CD4-positive, alpha-beta T cell (primary cell): ENCODE data around the gene LEKR1. TPM values are rescaled to one million over a fixed set of nuclear protein-coding genes. Genes with fewer than 3 reads are reported as not detected.
"Not testable (repeated sequence)": the region's sequence is repeated elsewhere in the genome, so short reads cannot be mapped to it uniquely, and the experiment has no call there.

Experiments
- ATAC-seq: fragments of 200-7000 bp; cut with Tn5 transposase; one replicate; pipeline ENCODE4 v1.10.0; 2022; ENCODE audit warnings: mild to moderate bottlenecking; ENCODE audit not compliant: poor library complexity
- CTCF ChIA-PET: fragments of 350-600 bp; sonication (Branson Sonifier 250); formaldehyde crosslinking; loops from one replicate; lab custom pipeline; 2021; ENCODE audit warnings: antibody characterized with exemption, inconsistent platforms; lab: Charles Lee
- POLR2A ChIA-PET: fragments of 350-600 bp; sonication (Branson Sonifier 250); formaldehyde crosslinking; loops from one replicate; lab custom pipeline; 2021; ENCODE audit warnings: antibody characterized with exemption, inconsistent platforms; lab: Charles Lee
- DNase-seq, 14 experiments: peaks; one replicate each; pipeline ENCODE4 v3.0.0-alpha.2; 2013 to 2020; ENCODE audit warnings: mixed read lengths in 2 of 14
- H3K27ac ChIP-seq, 2 donors: one replicate each; pipeline versions ENCODE4 v1.5.1 to v1.7.0; 2013; ENCODE audit warnings: low read length in 2 of 2, low read depth in 1 of 2, mild to moderate bottlenecking in 1 of 2
- H3K27me3 ChIP-seq, 2 experiments: 1 replicate in 1 of 2; 2 replicates in 1 of 2; pipeline versions ENCODE4 v1.6.1 to v1.7.0; 2013; ENCODE audit warnings: low read length in 2 of 2, control low read depth in 1 of 2, mild to moderate bottlenecking in 1 of 2, moderate library complexity in 1 of 2; ENCODE audit not compliant: insufficient read depth in 2 of 2, control insufficient read depth in 1 of 2
- H3K36me3 ChIP-seq: one replicate; pipeline ENCODE4 v1.6.1; 2013; ENCODE audit warnings: low read length, control low read depth; ENCODE audit not compliant: insufficient read depth
- H3K4me1 ChIP-seq: one replicate; pipeline ENCODE4 v1.6.1; 2013; ENCODE audit warnings: low read length, control low read depth; ENCODE audit not compliant: insufficient read depth
- H3K4me3 ChIP-seq: one replicate; pipeline ENCODE4 v1.5.1; 2013; ENCODE audit warnings: mild to moderate bottlenecking, low read length, moderate library complexity
- H3K9me3 ChIP-seq, 2 experiments: 1 replicate in 1 of 2; 2 replicates in 1 of 2; pipeline versions ENCODE4 v1.6.1 to v1.7.0; 2013; ENCODE audit warnings: low read length in 2 of 2, mild to moderate bottlenecking in 2 of 2, control low read depth in 1 of 2, moderate library complexity in 1 of 2; ENCODE audit not compliant: control insufficient read depth in 1 of 2, insufficient read depth in 1 of 2
- H3K27ac Mint-ChIP-seq: one replicate; pipeline ENCODE4 v1.8.0; 2020; ENCODE audit warnings: mixed read lengths
- H3K27me3 Mint-ChIP-seq: one replicate; pipeline ENCODE4 v1.8.0; 2021; ENCODE audit warnings: mixed read lengths
- H3K36me3 Mint-ChIP-seq: one replicate; pipeline ENCODE4 v1.8.0; 2021; ENCODE audit warnings: low read depth, mixed read lengths
- H3K4me1 Mint-ChIP-seq: one replicate; pipeline ENCODE4 v1.8.0; 2021; ENCODE audit warnings: low read depth, mixed read lengths
- H3K4me3 Mint-ChIP-seq: one replicate; pipeline ENCODE4 v1.8.0; 2020; ENCODE audit warnings: mild to moderate bottlenecking, mixed read lengths
- H3K9me3 Mint-ChIP-seq: one replicate; pipeline ENCODE4 v1.8.0; 2020; ENCODE audit warnings: mixed read lengths
- CTCF ChIP-seq: fragments of 200-600 bp; IDR thresholded peaks from one replicate; pipeline ENCODE4 v1.8.0; 2022; ENCODE audit warnings: antibody characterized with exemption, mild to moderate bottlenecking
- intact Hi-C, 2 experiments: fragments of 100-400 bp; cut with DNase I in 1 of 2; cut with micrococcal nuclease in 1 of 2; formaldehyde crosslinking; loops; one replicate each; pipeline versions ENCODE4 v1.15.1 to v1.9.0; 2023 to 2025; cut with DNase I, micrococcal nuclease
- total RNA-seq, 174 experiments: library from RNA in 2 of 174; stranded (reverse) in 2 of 174; gene quantifications; one replicate each; pipeline ENCODE4 v1.2.3 and lab custom pipeline; 2021 to 2026

The LEKR1 gene
- total RNA-seq, 2 experiments from 2014 or later = 0.77 to 1.0 TPM

- no peaks in the 10 kb centered on the region for H3K27me3 ChIP-seq
- H3K36me3 ChIP-seq = no peaks in the 10 kb centered on the region
- ChIA-PET POLR2A (no interaction called here), CTCF (no interaction called here)
- H3K4me3 Mint-ChIP-seq = no peak overlapping the region
- H3K27ac Mint-ChIP-seq = no peak overlapping the region
- H3K4me3 ChIP-seq = no peak overlapping the region
- H3K36me3 Mint-ChIP-seq = no peaks in the 10 kb centered on the region
- H3K9me3 ChIP-seq = no peaks in the 10 kb centered on the region
- H3K9me3 Mint-ChIP-seq = no peaks in the 10 kb centered on the region
- DNase-seq (no peak), ATAC-seq (no peak)
- H3K27me3 Mint-ChIP-seq = no peaks in the 10 kb centered on the region
- TF ChIP-seq CTCF = no peak
- H3K4me1 Mint-ChIP-seq = no peaks in the 10 kb centered on the region
- intact Hi-C loops = no loop called here
- no peak overlapping the region for H3K27ac ChIP-seq
- H3K4me1 ChIP-seq = no peaks in the 10 kb centered on the region
These were observed 66.5 kb downstream of the LEKR1 start for GRCh38 chr3:156892701-156893100.

GRCh38 chr3:156895374-156895773 is 69.2 kb downstream of the LEKR1 start:
- H3K4me3 Mint-ChIP-seq, H3K36me3 Mint-ChIP-seq, H3K27ac ChIP-seq, CTCF ChIA-PET, POLR2A ChIA-PET, H3K27me3 ChIP-seq, H3K4me1 Mint-ChIP-seq, H3K4me3 ChIP-seq, H3K27ac Mint-ChIP-seq, H3K9me3 ChIP-seq, ATAC-seq, intact Hi-C loops, H3K4me1 ChIP-seq, H3K27me3 Mint-ChIP-seq, DNase-seq, H3K36me3 ChIP-seq, H3K9me3 Mint-ChIP-seq: not testable (repeated sequence)

- H3K27me3 ChIP-seq, ATAC-seq, H3K36me3 ChIP-seq, H3K4me1 ChIP-seq, H3K36me3 Mint-ChIP-seq, H3K9me3 Mint-ChIP-seq, H3K27ac Mint-ChIP-seq, POLR2A ChIA-PET, H3K4me3 ChIP-seq, H3K27ac ChIP-seq, H3K9me3 ChIP-seq, DNase-seq, H3K27me3 Mint-ChIP-seq, CTCF ChIA-PET, intact Hi-C loops, H3K4me3 Mint-ChIP-seq, H3K4me1 Mint-ChIP-seq: not testable (repeated sequence)
These were observed 71.7 kb downstream of the LEKR1 start for GRCh38 chr3:156897851-156898250.

- H3K27me3 ChIP-seq = no peaks in the 10 kb centered on the region
- Mint-ChIP-seq H3K9me3 (no peaks in the 10 kb centered on the region), H3K4me1 (no peaks in the 10 kb centered on the region), H3K27me3 (no peaks in the 10 kb centered on the region), H3K36me3 (no peaks in the 10 kb centered on the region), H3K27ac (no peak overlapping the region), H3K4me3 (no peak overlapping the region)
- TF ChIP-seq CTCF = no peak
- intact Hi-C loops = no loop called here
- no peaks in the 10 kb centered on the region for H3K9me3 ChIP-seq
- POLR2A ChIA-PET = no interaction called here
- DNase-seq (no peak), ATAC-seq (no peak)
- CTCF ChIA-PET = interaction anchor here (0.9 kb wide), 1 partner anchor 372 kb away, joined by 3 read pairs; no protein-coding TSS in a partner anchor
- H3K4me3 ChIP-seq = no peak overlapping the region
- H3K36me3 ChIP-seq = no peaks in the 10 kb centered on the region
- no peaks in the 10 kb centered on the region for H3K4me1 ChIP-seq
- H3K27ac ChIP-seq = no peak overlapping the region
These were observed 72.2 kb downstream of the LEKR1 start for GRCh38 chr3:156898296-156898880.
